ENCODE measurements around the gene PRDM16.

DNA sequence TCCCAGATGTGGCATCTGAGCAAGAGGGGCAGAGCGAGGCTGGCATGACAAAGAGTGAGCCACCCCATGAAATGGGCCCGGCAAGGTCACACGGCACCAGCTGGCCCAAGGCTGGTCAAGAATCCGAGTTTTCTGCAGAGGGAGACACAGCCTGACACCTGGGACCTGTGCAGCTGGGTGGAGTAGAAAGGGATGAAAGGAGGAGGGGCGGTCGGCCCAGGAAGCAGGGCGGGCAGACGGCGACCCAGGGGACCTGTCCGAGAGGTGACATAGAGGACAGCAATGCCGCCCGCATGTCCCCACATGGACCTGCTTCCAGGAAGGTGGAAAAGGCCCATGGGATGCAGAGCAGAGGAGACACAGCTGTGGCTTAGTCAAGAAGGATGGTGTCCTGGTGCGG, 137.7 kb downstream of the PRDM16 start:
- no peak for TF ChIP-seq POLR2A (IDR thresholded peaks at IDR 0.05; ENCODE audit: extremely low read depth, insufficient read length)
- TF ChIP-seq, protein P1, sequence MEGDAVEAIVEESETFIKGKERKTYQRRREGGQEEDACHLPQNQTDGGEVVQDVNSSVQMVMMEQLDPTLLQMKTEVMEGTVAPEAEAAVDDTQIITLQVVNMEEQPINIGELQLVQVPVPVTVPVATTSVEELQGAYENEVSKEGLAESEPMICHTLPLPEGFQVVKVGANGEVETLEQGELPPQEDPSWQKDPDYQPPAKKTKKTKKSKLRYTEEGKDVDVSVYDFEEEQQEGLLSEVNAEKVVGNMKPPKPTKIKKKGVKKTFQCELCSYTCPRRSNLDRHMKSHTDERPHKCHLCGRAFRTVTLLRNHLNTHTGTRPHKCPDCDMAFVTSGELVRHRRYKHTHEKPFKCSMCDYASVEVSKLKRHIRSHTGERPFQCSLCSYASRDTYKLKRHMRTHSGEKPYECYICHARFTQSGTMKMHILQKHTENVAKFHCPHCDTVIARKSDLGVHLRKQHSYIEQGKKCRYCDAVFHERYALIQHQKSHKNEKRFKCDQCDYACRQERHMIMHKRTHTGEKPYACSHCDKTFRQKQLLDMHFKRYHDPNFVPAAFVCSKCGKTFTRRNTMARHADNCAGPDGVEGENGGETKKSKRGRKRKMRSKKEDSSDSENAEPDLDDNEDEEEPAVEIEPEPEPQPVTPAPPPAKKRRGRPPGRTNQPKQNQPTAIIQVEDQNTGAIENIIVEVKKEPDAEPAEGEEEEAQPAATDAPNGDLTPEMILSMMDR (IDR thresholded peaks at IDR 0.05; ENCODE audit: low read depth, low read length) = no peak
- TF ChIP-seq, protein P2, sequence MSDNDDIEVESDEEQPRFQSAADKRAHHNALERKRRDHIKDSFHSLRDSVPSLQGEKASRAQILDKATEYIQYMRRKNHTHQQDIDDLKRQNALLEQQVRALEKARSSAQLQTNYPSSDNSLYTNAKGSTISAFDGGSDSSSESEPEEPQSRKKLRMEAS (IDR thresholded peaks at IDR 0.05; ENCODE audit: low read depth, low read length) = no peak
